ENCODE measurements around the gene GRB14. TPM values are rescaled to one million over a fixed set of nuclear protein-coding genes. Genes with fewer than 3 reads are reported as not detected.

The GRB14 gene
- total RNA-seq, 1 donor from 2014 or later = 1.8 TPM

DNA sequence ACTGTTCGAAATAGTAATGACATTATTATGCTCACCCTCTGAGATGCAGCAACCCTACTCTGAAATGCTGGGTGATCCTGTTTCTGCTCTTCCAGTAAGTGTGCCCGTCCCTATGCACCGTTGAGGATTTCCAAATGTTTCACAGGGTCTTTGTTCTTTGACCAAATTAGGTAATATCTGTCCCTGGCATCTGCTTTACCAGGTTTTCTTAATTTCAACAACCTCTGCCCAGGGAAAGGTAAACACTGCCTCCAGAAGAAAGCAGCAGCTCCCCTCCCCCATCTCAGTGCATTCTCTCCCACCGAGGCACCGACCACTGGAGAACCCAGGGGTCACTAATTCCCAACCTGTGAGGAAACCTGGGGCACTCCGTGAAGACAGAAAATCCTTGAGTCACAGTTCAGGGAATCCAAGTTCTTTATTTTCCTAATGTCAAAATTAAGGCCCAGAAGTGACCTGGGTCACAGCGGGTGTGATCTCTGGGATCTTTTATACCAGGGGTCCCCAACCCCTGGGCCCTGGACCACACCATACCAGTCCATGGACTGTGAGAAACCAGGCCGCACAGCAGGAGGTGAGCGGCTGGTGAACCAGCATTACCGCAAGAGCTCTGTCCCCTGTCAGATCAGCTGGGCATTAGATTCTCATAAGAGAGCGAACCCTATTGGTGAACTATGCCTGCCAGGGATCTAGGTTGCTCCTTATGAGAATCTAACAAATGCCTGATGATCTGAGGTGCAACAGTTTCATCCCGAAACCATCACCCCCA is 1.2 kb upstream of the GRB14 start:
- TF ChIP-seq CTCF (IDR thresholded peaks at IDR 0.05; ENCODE audit: insufficient read depth, low read length, severe bottlenecking) = no peak
- Histone ChIP-seq H3K4me3 (ENCODE audit: low read depth, low read length) (no peak overlapping the region), H3K27me3 (ENCODE audit: control insufficient read depth, insufficient read depth, low read length) (no peaks in the 10 kb centered on the region), H3K36me3 (ENCODE audit: control insufficient read depth, insufficient read depth, low read length) (no peaks in the 10 kb centered on the region)
- DNase-seq (ENCODE audit: low read depth) (no peak), FAIRE-seq (no peak)

DNA sequence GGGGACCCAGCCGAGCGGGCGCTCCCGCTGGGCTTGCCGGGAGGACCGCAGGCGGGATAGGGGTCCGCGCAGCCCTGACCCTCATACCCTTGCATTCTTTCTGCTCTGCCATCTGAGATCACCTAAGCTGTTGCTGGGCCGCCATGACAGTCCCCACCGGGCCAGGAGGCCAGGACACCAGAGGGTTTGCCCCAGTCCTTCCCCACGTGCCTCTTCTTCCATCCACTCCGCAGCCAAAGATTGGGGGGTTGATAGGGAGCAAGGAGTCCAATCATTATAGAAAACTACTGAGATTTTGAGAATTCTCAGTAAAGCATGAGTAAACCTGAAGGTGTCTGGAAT is 453 bp upstream of the GRB14 start:
- FAIRE-seq = no peak
- no peak for DNase-seq (ENCODE audit: low read depth)
- TF ChIP-seq CTCF (IDR thresholded peaks at IDR 0.05; ENCODE audit: insufficient read depth, low read length, severe bottlenecking) = no peak
- peak overlapping the region; percentile 65 for H3K4me3 ChIP-seq (ENCODE audit: low read depth, low read length)
- no peaks in the 10 kb centered on the region for H3K36me3 ChIP-seq (ENCODE audit: control insufficient read depth, insufficient read depth, low read length)
- H3K27me3 ChIP-seq (ENCODE audit: control insufficient read depth, insufficient read depth, low read length) = no peaks in the 10 kb centered on the region

DNA sequence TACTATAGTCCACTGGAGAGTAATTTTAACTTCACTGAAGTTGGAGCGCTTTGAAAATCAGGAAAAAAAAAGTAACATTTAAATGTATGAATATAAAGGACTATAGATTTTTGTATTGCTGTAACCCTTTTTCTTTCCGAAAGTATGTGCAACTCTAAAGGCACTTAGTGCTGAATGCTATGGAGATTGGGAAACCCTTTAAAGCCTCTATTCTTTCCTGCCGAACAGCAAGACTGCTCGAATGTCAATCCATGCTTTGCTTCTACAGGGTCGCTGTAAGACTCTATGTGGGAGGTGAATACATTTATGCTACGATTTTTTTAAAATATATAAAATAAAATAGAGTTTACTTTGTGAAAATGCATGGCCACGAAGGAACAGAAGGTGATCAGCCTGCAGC is 825 bp downstream of the GRB14 start:
- no peaks in the 10 kb centered on the region for H3K36me3 ChIP-seq (ENCODE audit: control insufficient read depth, insufficient read depth, low read length)
- peak overlapping the region; percentile 65 for H3K4me3 ChIP-seq (ENCODE audit: low read depth, low read length)
- FAIRE-seq (no peak), DNase-seq (ENCODE audit: low read depth) (no peak)
- H3K27me3 ChIP-seq (ENCODE audit: control insufficient read depth, insufficient read depth, low read length) = no peaks in the 10 kb centered on the region
- TF ChIP-seq CTCF (IDR thresholded peaks at IDR 0.05; ENCODE audit: insufficient read depth, low read length, severe bottlenecking) = no peak

DNA sequence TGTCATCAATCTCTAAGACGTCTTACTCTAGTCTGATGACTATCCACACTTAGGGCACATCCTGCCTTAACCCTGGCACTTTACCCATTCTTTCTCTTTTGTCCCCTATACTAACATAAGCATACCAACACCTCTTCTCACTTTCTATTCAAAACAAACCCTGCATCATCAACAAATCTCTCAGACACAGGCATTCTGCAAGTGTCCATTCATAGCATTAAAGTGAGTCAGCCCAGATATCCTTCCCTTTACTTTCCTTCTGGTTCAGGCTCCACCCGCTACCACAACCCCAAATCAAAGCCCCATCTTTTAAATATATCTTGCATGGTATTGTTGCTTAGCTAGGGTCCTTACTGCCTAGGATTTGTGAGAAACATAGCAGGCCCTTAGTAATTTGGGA is 3.8 kb downstream of the GRB14 start:
- DNase-seq (ENCODE audit: low read depth) (peak; percentile 52), FAIRE-seq (no peak)
- no peak for TF ChIP-seq CTCF (IDR thresholded peaks at IDR 0.05; ENCODE audit: insufficient read depth, low read length, severe bottlenecking)
- Histone ChIP-seq H3K4me3 (ENCODE audit: low read depth, low read length) (no peak overlapping the region), H3K36me3 (ENCODE audit: control insufficient read depth, insufficient read depth, low read length) (no peaks in the 10 kb centered on the region), H3K27me3 (ENCODE audit: control insufficient read depth, insufficient read depth, low read length) (no peaks in the 10 kb centered on the region)

DNA sequence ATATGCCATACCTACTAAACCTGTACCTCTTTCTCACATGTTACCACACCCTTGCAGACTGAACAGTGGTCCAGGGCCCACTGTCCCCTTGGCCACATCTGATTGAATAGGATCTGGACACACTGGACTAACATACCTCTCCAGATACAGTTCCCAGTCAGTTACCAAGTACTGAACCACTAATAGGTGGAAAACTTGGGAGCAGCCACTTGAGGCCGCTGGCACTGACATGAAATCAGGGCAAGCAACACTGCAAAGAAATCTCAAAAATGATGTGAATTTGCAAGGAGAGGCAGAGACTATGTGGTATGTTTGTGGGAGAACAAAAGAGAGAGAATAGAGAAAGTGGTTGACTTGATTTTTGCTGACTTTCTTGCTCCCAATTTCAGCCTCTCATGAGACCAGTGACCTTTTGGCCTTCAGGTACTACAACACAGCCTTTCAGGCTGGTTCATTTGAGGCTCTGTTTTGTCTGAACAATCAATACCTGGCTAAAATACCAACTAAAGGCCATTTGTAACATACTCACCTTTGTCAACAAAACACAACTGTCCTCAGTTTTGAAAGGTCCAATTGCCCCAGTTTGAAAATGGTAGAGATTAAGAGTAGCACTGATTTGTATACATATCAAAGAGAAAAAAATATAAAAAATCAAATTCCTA is 7.8 kb downstream of the GRB14 start:
- H3K36me3 ChIP-seq (ENCODE audit: control insufficient read depth, insufficient read depth, low read length) = no peaks in the 10 kb centered on the region
- FAIRE-seq (peak; percentile 82), DNase-seq (ENCODE audit: low read depth) (no peak)
- no peak for TF ChIP-seq CTCF (IDR thresholded peaks at IDR 0.05; ENCODE audit: insufficient read depth, low read length, severe bottlenecking)
- H3K4me3 ChIP-seq (ENCODE audit: low read depth, low read length) = no peak overlapping the region
- H3K27me3 ChIP-seq (ENCODE audit: control insufficient read depth, insufficient read depth, low read length) = no peaks in the 10 kb centered on the region
